Loucy (cell line): Measurements from ENCODE around the gene TOLLIP.

Source experiments
- H2AFZ ChIP-seq: fragments of 200-600 bp; sonication (generic); 2 replicates; pipeline ENCODE4 v1.6.0; 2016; ENCODE audit warnings: antibody characterized with exemption, mild to moderate bottlenecking, low read length, moderate library complexity
- H3F3A ChIP-seq: fragments of 200-600 bp; 2 replicates; pipeline ENCODE4 v1.6.0; 2016; ENCODE audit warnings: antibody characterized with exemption, low read depth, mild to moderate bottlenecking
- H3K27me3 ChIP-seq: fragments of 200-600 bp; sonication (generic); 2 replicates; pipeline ENCODE4 v1.6.1; 2014; ENCODE audit warnings: low read length, mild to moderate bottlenecking; ENCODE audit not compliant: insufficient read depth, poor library complexity, severe bottlenecking
- H3K36me3 ChIP-seq: fragments of 200-600 bp; sonication (generic); 2 replicates; pipeline ENCODE4 v1.6.1; 2016; ENCODE audit warnings: low read length; ENCODE audit not compliant: insufficient read depth
- H3K4me1 ChIP-seq: fragments of 200-600 bp; sonication (generic); 2 replicates; pipeline ENCODE4 v1.5.1; 2014; ENCODE audit warnings: low read length, mild to moderate bottlenecking; ENCODE audit not compliant: insufficient read depth, poor library complexity, severe bottlenecking
- H3K4me2 ChIP-seq: fragments of 200-600 bp; sonication (generic); 2 replicates; pipeline ENCODE4 v1.6.0; 2014; ENCODE audit warnings: antibody characterized with exemption, low read length, low read depth, mild to moderate bottlenecking; ENCODE audit not compliant: poor library complexity, severe bottlenecking
- H3K4me3 ChIP-seq: fragments of 200-600 bp; sonication (generic); 2 replicates; pipeline ENCODE4 v1.5.1; 2014; ENCODE audit warnings: low read length, mild to moderate bottlenecking, mixed read lengths; ENCODE audit not compliant: poor library complexity, severe bottlenecking
- H3K79me2 ChIP-seq: fragments of 200-600 bp; sonication (generic); 2 replicates; pipeline ENCODE4 v1.6.1; 2014; ENCODE audit warnings: low read length; ENCODE audit not compliant: insufficient read depth
- H3K9ac ChIP-seq: fragments of 200-600 bp; sonication (generic); 2 replicates; pipeline ENCODE4 v1.6.0; 2014; ENCODE audit warnings: mild to moderate bottlenecking, low read depth, low read length, moderate library complexity; ENCODE audit not compliant: poor library complexity, severe bottlenecking
- H3K9me2 ChIP-seq: fragments of 200-600 bp; sonication (generic); replicated peaks from 2 replicates; pipeline ENCODE4 v1.6.1; 2016; ENCODE audit warnings: low read depth, low read length, mixed read lengths
- H3K9me3 ChIP-seq: fragments of 200-600 bp; sonication (generic); 2 replicates; pipeline ENCODE4 v1.6.1; 2014; ENCODE audit warnings: mild to moderate bottlenecking, antibody characterized with exemption, low read length, low read depth; ENCODE audit not compliant: insufficient read depth
- H4K20me1 ChIP-seq: fragments of 200-600 bp; sonication (generic); 2 replicates; pipeline ENCODE4 v1.6.0; 2014; ENCODE audit warnings: antibody characterized with exemption, low read length, mild to moderate bottlenecking; ENCODE audit not compliant: insufficient read depth, poor library complexity, severe bottlenecking
- CTCF ChIP-seq: fragments of 200-600 bp; sonication (generic); conservative IDR thresholded peaks from 2 replicates; pipeline ENCODE4 v1.5.1; 2014; ENCODE audit warnings: mild to moderate bottlenecking, antibody characterized with exemption, low read length
- EZH2phosphoT487 ChIP-seq: fragments of 200-600 bp; IDR thresholded peaks from 2 replicates; pipeline ENCODE4 v1.6.1; 2018; ENCODE audit warnings: antibody characterized with exemption, mild to moderate bottlenecking, moderate library complexity, borderline replicate concordance

The TOLLIP gene

GRCh38 chr11:1257916-1258315 lies 51.5 kb downstream of the TOLLIP start:
- Histone ChIP-seq H3K36me3 (no peaks in the 10 kb centered on the region), H2AFZ (no peak overlapping the region), H3K9ac (no peak overlapping the region), H3K9me3 (no peaks in the 10 kb centered on the region; the same call in 1 of the 2 replicates), H3K4me1 (peaks cover 7% of the 10 kb centered on the region), H4K20me1 (no peaks in the 10 kb centered on the region), H3K79me2 (no peaks in the 10 kb centered on the region), H3K4me2 (no peak overlapping the region), H3F3A (no peaks in the 10 kb centered on the region), H3K4me3 (no peak overlapping the region), H3K9me2 (no peaks in the 10 kb centered on the region), H3K27me3 (no peaks in the 10 kb centered on the region)
- TF ChIP-seq EZH2phosphoT487 = no peak
- no peak for TF ChIP-seq CTCF

- Histone ChIP-seq H3K4me3 (no peak overlapping the region), H3K27me3 (no peaks in the 10 kb centered on the region), H4K20me1 (no peaks in the 10 kb centered on the region), H3K36me3 (no peaks in the 10 kb centered on the region), H3K79me2 (no peaks in the 10 kb centered on the region), H3K4me2 (no peak overlapping the region), H2AFZ (no peak overlapping the region), H3K9ac (no peak overlapping the region), H3F3A (no peaks in the 10 kb centered on the region), H3K9me3 (no peaks in the 10 kb centered on the region; the same call in 1 of the 2 replicates), H3K9me2 (no peaks in the 10 kb centered on the region), H3K4me1 (peaks cover 3% of the 10 kb centered on the region)
- no peak for TF ChIP-seq CTCF
These were observed 52.1 kb downstream of the TOLLIP start for GRCh38 chr11:1257366-1257765.

- Histone ChIP-seq H3K36me3 (no peaks in the 10 kb centered on the region), H3K79me2 (no peaks in the 10 kb centered on the region), H3K9me2 (no peaks in the 10 kb centered on the region), H3K9me3 (no peaks in the 10 kb centered on the region; the same call in 1 of the 2 replicates), H3F3A (no peaks in the 10 kb centered on the region), H2AFZ (no peak overlapping the region), H4K20me1 (no peaks in the 10 kb centered on the region), H3K4me2 (no peak overlapping the region), H3K4me3 (no peak overlapping the region), H3K27me3 (no peaks in the 10 kb centered on the region), H3K4me1 (no peaks in the 10 kb centered on the region), H3K9ac (no peak overlapping the region)
- TF ChIP-seq CTCF = no peak
- TF ChIP-seq EZH2phosphoT487 = no peak
These were observed 53.0 kb downstream of the TOLLIP start for GRCh38 chr11:1256257-1257045.
